ENCODE results near the gene IL17REL. TPM values are rescaled to one million over a fixed set of nuclear protein-coding genes. Genes with fewer than 3 reads are reported as not detected.
A peak's percentile ranks its signal among the peaks of the same experiment; 100 is the strongest.

IL17REL gene
- total and polyA plus RNA-seq, 12 donors = not detected

DNA sequence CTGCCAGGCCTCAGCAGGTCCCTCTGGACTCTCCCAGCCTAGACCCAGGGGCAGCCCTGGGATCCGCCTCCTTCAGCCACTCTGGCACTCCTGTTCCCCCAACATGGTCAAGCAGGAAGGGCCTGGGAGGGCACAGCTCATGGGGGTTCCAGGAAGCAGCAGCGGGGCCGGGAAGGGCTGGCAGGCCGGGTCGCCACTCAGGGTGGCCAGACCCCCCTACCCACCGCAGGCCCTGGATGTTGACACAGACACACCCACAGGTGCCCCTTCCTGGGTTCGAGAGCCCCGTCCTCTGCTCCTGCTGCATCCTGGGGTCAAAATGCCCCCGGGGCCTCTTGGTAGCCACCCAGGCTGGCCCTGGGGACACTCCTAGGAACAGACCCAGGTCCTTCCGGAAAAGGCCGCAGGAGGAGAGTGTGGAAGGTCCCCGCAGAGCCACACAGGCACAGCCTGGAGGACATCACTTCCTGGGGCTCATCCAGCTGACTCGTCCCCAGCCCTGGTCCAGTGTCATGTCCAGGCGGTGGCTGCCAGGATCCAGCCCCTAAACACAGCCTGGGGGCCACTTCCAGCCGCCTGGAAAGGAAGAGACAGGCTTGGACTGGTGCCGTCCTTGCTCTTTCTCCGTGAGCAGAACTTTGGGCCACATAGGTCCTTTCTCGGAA lies 58.8 kb downstream of the IL17REL start:
- Histone ChIP-seq H3K36me3 (replicated peaks in 1 of 2) (no peaks in the 10 kb centered on the region), H3K27ac (peak overlapping the region in 3 of 5 donors; percentile 2 to 81 (median 76)), H3K4me3 (no peak overlapping the region), H3K27me3 (no peaks in the 10 kb centered on the region), H3K4me1 (replicated peaks in 1 of 2) (peaks cover 0 to 16% of the 10 kb centered on the region in 2 donors), H3K9me3 (replicated peaks in 1 of 3) (no peaks in the 10 kb centered on the region)
- intact Hi-C loops (cut with DNase I) = no loop called here
- WGBS, 4 donors = 69 to 89% (median 73%) methylated on average over 5 to 18 of the region's 18 CpGs
- TF ChIP-seq, protein P1, sequence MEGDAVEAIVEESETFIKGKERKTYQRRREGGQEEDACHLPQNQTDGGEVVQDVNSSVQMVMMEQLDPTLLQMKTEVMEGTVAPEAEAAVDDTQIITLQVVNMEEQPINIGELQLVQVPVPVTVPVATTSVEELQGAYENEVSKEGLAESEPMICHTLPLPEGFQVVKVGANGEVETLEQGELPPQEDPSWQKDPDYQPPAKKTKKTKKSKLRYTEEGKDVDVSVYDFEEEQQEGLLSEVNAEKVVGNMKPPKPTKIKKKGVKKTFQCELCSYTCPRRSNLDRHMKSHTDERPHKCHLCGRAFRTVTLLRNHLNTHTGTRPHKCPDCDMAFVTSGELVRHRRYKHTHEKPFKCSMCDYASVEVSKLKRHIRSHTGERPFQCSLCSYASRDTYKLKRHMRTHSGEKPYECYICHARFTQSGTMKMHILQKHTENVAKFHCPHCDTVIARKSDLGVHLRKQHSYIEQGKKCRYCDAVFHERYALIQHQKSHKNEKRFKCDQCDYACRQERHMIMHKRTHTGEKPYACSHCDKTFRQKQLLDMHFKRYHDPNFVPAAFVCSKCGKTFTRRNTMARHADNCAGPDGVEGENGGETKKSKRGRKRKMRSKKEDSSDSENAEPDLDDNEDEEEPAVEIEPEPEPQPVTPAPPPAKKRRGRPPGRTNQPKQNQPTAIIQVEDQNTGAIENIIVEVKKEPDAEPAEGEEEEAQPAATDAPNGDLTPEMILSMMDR (IDR thresholded peaks at IDR 0.05) = no peak
- TF ChIP-seq POLR2A (IDR thresholded peaks at IDR 0.05) = no peak
- DNase-seq = peak in 6 of 7 donors; percentile 38 to 73 (median 49)

DNA sequence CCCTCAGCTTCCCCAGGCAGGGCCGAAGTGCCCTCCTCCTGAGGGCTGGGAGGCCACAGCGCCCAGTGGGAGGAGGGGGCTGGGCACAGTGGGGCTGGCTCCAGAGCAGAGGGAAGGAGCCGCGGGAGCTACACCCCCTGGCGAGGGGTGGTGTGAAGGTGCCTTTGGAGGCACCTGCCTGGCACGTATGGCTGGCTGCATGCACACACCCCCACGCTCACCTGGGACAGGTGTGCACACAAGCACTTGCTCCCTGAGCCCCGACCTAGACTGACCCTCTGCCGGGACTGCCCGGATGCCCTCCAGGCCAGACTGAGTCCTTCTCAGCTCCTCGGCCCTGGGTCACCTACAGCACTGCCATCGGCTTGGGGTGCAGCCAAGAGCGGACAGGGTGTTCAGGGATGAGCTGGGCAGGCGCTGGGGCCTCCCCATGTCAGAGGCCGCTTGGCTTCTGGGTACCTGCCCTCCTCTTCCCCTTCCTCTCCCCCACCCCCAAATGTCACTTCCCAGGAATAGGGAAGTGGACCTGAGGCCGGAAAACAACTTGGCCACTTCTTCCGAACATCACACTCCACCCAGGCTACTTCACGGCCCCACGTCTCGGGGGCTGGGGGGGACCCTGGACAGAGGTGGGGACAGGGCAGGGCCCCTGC lies 59.4 kb downstream of the IL17REL start:
- no peaks in the 10 kb centered on the region for H3K36me3 ChIP-seq (replicated peaks in 1 of 2)
- WGBS, 4 donors = 77 to 79% (median 77%) methylated on average over 15 to 20 of the region's 20 CpGs
- no peaks in the 10 kb centered on the region for H3K9me3 ChIP-seq (replicated peaks in 1 of 3)
- no peak overlapping the region for H3K4me3 ChIP-seq
- H3K27me3 ChIP-seq = no peaks in the 10 kb centered on the region
- H3K27ac ChIP-seq = peak overlapping the region in 3 of 5 donors; percentile 2 to 81 (median 76)
- H3K4me1 ChIP-seq (replicated peaks in 1 of 2) = peaks cover 0 to 16% of the 10 kb centered on the region in 2 donors
- intact Hi-C loops (cut with DNase I) = no loop called here
- no peak for DNase-seq
- TF ChIP-seq, protein P1 (IDR thresholded peaks at IDR 0.05) = no peak
- no peak for TF ChIP-seq POLR2A (IDR thresholded peaks at IDR 0.05)

DNA sequence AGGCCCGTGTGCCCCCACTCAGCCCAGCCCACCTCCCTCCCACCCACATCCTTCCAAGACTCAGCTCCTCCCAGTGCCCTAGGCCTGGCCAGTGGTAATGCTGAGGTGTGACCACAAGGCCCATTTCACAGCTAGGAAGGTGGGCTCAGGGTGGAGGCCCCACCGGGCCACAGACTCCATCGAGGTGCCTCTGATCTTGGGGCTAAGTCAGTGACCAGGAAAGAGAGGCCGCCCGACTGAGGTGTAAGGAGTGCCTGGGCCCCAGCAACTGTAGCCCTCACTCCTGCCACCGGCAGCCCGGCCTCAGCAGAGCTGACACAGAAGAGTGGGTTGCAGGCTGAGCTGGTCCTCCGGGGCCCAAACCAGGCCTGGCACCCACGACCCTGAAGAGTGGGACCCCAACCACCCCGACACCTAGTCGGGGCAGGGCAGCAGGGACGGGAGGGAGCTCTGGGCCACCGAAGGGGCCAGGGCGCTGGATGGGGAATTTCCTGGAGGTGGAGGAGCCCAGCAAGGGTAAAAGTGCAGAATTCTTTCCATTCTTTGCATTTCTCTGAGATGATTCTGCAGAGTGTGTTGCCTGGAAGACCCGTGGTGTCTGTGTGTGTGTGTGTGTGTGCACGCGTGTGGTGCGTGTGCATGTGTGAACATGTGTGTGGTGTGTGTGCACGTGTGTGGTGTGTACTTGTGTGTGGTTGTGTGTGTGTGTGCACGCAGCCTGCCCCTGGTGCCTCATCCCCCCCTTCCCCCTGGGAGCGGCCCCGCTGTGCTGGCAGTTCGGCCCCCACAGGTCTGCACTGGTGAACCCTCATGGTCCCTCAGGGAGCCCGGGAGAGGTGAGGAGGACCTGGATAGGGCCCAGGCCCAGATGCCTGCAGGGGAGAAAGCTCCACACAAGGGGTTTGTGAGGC lies 60.3 kb downstream of the IL17REL start:
- Histone ChIP-seq H3K27me3 (no peaks in the 10 kb centered on the region), H3K9me3 (replicated peaks in 1 of 3) (no peaks in the 10 kb centered on the region), H3K4me1 (replicated peaks in 1 of 2) (peaks cover 0 to 16% of the 10 kb centered on the region in 2 donors), H3K4me3 (no peak overlapping the region), H3K27ac (peak overlapping the region in 2 of 5 donors; percentile 76 to 81), H3K36me3 (replicated peaks in 1 of 2) (no peaks in the 10 kb centered on the region)
- intact Hi-C loops (cut with DNase I) = no loop called here
- TF ChIP-seq, protein P1 (IDR thresholded peaks at IDR 0.05) = no peak
- no peak for TF ChIP-seq POLR2A (IDR thresholded peaks at IDR 0.05)
- WGBS, 4 donors = 68 to 83% (median 79%) methylated on average over 7 to 24 of the region's 24 CpGs
- no peak for DNase-seq

DNA sequence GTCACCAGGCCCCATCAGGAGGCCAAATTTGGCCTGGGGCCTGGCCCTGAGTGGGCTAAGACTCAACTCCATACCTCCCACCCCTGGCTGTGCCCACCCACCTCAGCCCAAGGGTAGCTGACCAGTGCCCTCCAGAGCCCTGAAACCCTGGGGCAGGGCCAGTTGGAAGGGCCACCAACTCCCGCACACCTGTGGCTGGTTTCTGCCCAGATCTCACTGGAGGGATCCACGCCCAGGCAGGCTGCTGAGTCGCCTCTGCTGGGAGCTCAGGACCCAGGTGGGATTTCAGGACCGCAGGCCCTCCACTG lies 60.9 kb downstream of the IL17REL start:
- intact Hi-C loops (cut with DNase I) = no loop called here

More for the DNA sequence above, 60.9 kb downstream of the IL17REL start:
- H3K27ac ChIP-seq = peak overlapping the region in 1 of 5 donors; percentile 81
- no peaks in the 10 kb centered on the region for H3K9me3 ChIP-seq (replicated peaks in 1 of 3)
- H3K36me3 ChIP-seq (replicated peaks in 1 of 2) = no peaks in the 10 kb centered on the region
- TF ChIP-seq, protein P1 (IDR thresholded peaks at IDR 0.05) = no peak
- no peak for TF ChIP-seq POLR2A (IDR thresholded peaks at IDR 0.05)
- peaks cover 0 to 16% of the 10 kb centered on the region in 2 donors for H3K4me1 ChIP-seq (replicated peaks in 1 of 2)
- no peaks in the 10 kb centered on the region for H3K27me3 ChIP-seq
- H3K4me3 ChIP-seq = no peak overlapping the region
- 90 to 100% (median 97%) methylated on average over 1 to 4 of the region's 4 CpGs; no CpG with 5 or more reads in 1 of the 4 donors for whole genome bisulfite sequencing, 4 donors
- no peak for DNase-seq

Data from adrenal gland (tissue), 12 donors.